SK-N-MC (cell line): ENCODE results near the gene CEND1.

Experiments
- EZH2 ChIP-seq: fragments of 200-600 bp; sonication (generic); IDR thresholded peaks from one replicate; pipeline ENCODE4 v1.6.1; 2017; ENCODE audit warnings: antibody characterized with exemption
- POLR2AphosphoS5 ChIP-seq: IDR thresholded peaks from 2 replicates; pipeline ENCODE4 v1.6.1; 2012; ENCODE audit warnings: mild to moderate bottlenecking, low read depth, low read length, borderline replicate concordance

DNA sequence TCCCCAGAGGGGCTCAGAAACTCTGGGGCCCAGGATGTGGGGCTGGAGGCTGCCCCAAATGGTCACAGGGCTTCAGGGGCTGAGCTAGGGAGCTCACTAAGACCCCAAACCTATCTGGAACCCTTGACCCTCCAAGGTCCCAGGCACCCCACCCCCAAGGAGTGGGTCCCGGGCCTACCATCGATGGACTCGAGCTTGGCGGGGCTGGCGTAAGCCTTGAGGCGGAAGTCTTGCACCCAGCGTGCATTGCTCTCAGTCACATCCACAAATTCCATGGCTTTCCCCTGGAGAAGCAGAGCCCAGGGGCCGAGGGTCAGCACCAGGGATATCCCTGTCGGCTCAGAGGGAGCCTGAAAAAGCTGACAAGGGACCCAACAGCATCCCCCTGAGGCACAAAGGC is 16.1 kb downstream of the CEND1 start:
- TF ChIP-seq POLR2AphosphoS5 (no peak), EZH2 (no peak)
